Osteocyte (in vitro differentiated cells): ENCODE results near the gene RRP12. TPM values are rescaled to one million over a fixed set of nuclear protein-coding genes. Genes with fewer than 3 reads are reported as not detected.

Experiments used
- DNase-seq: peaks from one replicate; pipeline ENCODE4 v3.0.0; 2021; ENCODE audit warnings: mixed read lengths; ENCODE audit not compliant: unreplicated experiment; ENCODE audit errors: extremely low spot score
- H3K27ac Mint-ChIP-seq: one replicate; pipeline ENCODE4 v1.8.0; 2021; ENCODE audit warnings: mild to moderate bottlenecking, mixed read lengths; ENCODE audit not compliant: unreplicated experiment
- H3K27me3 Mint-ChIP-seq: one replicate; pipeline ENCODE4 v1.8.0; 2021; ENCODE audit warnings: mixed read lengths; ENCODE audit not compliant: unreplicated experiment
- H3K36me3 Mint-ChIP-seq: one replicate; pipeline ENCODE4 v1.8.0; 2021; ENCODE audit warnings: mixed read lengths; ENCODE audit not compliant: unreplicated experiment
- H3K4me1 Mint-ChIP-seq: one replicate; pipeline ENCODE4 v1.8.0; 2021; ENCODE audit warnings: mixed read lengths; ENCODE audit not compliant: unreplicated experiment
- H3K4me3 Mint-ChIP-seq: one replicate; pipeline ENCODE4 v1.8.0; 2021; ENCODE audit warnings: mild to moderate bottlenecking, moderate library complexity, mixed read lengths; ENCODE audit not compliant: unreplicated experiment
- H3K9me3 Mint-ChIP-seq: one replicate; pipeline ENCODE4 v1.8.0; 2021; ENCODE audit warnings: mixed read lengths; ENCODE audit not compliant: unreplicated experiment
- CTCF ChIP-seq: fragments of 200-600 bp; sonication (generic); IDR thresholded peaks from 2 replicates; pipeline ENCODE4 v1.5.0; 2021; ENCODE audit warnings: antibody characterized with exemption, mild to moderate bottlenecking, moderate library complexity
- long read RNA-seq: library from polyadenylated mRNA; unstranded; transcript quantifications from one replicate; pipeline ENCODE4 v2.0.0, GENCODE V29; 2021
- total RNA-seq: library from RNA; stranded (reverse); gene quantifications from 2 replicates; pipeline ENCODE4 v1.2.1, GENCODE V29; 2021

The RRP12 gene
- 27.0 and 30.1 TPM in 2 replicates for total RNA-seq
- long read RNA-seq, full-length matches to known transcripts, result 19 of 34 reads
- long read RNA-seq, partial matches to known transcripts, result 9 of 34 reads
- long read RNA-seq, other reads (novel, unspliced or antisense), result 6 of 34 reads

GRCh38 chr10:97400665-97401454, at the start of gene RRP12:
Gene RRP12 (minus strand): TSS chr10:97401340. CDS start chr10:97401231, 109 bp downstream.
- peaks cover 11% of the 10 kb centered on the region for H3K4me1 Mint-ChIP-seq
- peak; percentile 93 for DNase-seq
- peak; percentile 25 for TF ChIP-seq CTCF
- no peaks in the 10 kb centered on the region for H3K27me3 Mint-ChIP-seq
- peaks cover 4% of the 10 kb centered on the region for H3K36me3 Mint-ChIP-seq
- H3K27ac Mint-ChIP-seq, result peak within 1 kb of the TSS; percentile 97
- H3K4me3 Mint-ChIP-seq, result peak within 1 kb of the TSS; percentile 90
- H3K9me3 Mint-ChIP-seq, result no peaks in the 10 kb centered on the region

GRCh38 chr10:97450828-97451227, 49.7 kb upstream of the RRP12 start:
- TF ChIP-seq CTCF, result no peak
- H3K27me3 Mint-ChIP-seq, result no peaks in the 10 kb centered on the region
- no peak for DNase-seq
- peaks cover 11% of the 10 kb centered on the region for H3K36me3 Mint-ChIP-seq
- no peak overlapping the region for H3K27ac Mint-ChIP-seq
- H3K4me3 Mint-ChIP-seq, result no peak overlapping the region
- H3K4me1 Mint-ChIP-seq, result peaks cover 31% of the 10 kb centered on the region
- no peaks in the 10 kb centered on the region for H3K9me3 Mint-ChIP-seq

- H3K36me3 Mint-ChIP-seq, result peaks cover 7% of the 10 kb centered on the region
- peak; percentile 96 for DNase-seq
- H3K4me3 Mint-ChIP-seq, result peak within 1 kb of the TSS; percentile 97
- H3K9me3 Mint-ChIP-seq, result no peaks in the 10 kb centered on the region
- H3K27me3 Mint-ChIP-seq, result no peaks in the 10 kb centered on the region
- peaks cover 35% of the 10 kb centered on the region for H3K4me1 Mint-ChIP-seq
- peak within 1 kb of the TSS; percentile 74 for H3K27ac Mint-ChIP-seq
- peak; percentile 28 for TF ChIP-seq CTCF
These were observed 44.8 kb upstream of the RRP12 start, which contains the start of the genes EXOSC1 and ZDHHC16 for GRCh38 chr10:97445722-97446639. Gene EXOSC1 (minus strand): TSS chr10:97446006. CDS start chr10:97445985, 21 bp downstream. Gene ZDHHC16 (plus strand): TSS chr10:97446175. CDS start chr10:97451676, 5,501 bp downstream.

GRCh38 chr10:97445357-97445721, 44.2 kb upstream of the RRP12 start:
- Mint-ChIP-seq H3K36me3 (peaks cover 9% of the 10 kb centered on the region), H3K4me1 (peaks cover 31% of the 10 kb centered on the region), H3K27me3 (no peaks in the 10 kb centered on the region), H3K27ac (peak overlapping the region; percentile 74), H3K9me3 (no peaks in the 10 kb centered on the region), H3K4me3 (peak overlapping the region; percentile 97)
- no peak for DNase-seq
- TF ChIP-seq CTCF, result no peak
